Fibroblast of lung (primary cell): Measurements from ENCODE around the gene GLIPR2. TPM values are rescaled to one million over a fixed set of nuclear protein-coding genes. Genes with fewer than 3 reads are reported as not detected.

ENCODE experiments used
- DNase-seq, 2 donors: peaks; one replicate each; pipeline versions ENCODE4 v3.0.0 to v3.0.0-alpha.2; 2010; ENCODE audit warnings: low read depth in 2 of 2
- H2AFZ ChIP-seq: 2 replicates; pipeline ENCODE4 v1.5.1; 2012; ENCODE audit warnings: low read length, control low read depth, inconsistent platforms
- H3K27ac ChIP-seq: 2 replicates; pipeline ENCODE4 v1.5.1; 2011; ENCODE audit warnings: low read length, control low read depth; ENCODE audit not compliant: insufficient read depth
- H3K27me3 ChIP-seq: 2 replicates; pipeline ENCODE4 v1.5.1; 2011; ENCODE audit warnings: mild to moderate bottlenecking, low read length; ENCODE audit not compliant: control insufficient read depth, insufficient read depth
- H3K36me3 ChIP-seq: 2 replicates; pipeline ENCODE4 v1.5.1; 2011; ENCODE audit warnings: low read length; ENCODE audit not compliant: control insufficient read depth, insufficient read depth
- H3K4me1 ChIP-seq: 2 replicates; pipeline ENCODE4 v1.5.1; 2011; ENCODE audit warnings: low read length; ENCODE audit not compliant: control insufficient read depth, insufficient read depth; ENCODE audit errors: extremely low read depth
- H3K4me2 ChIP-seq: 2 replicates; pipeline ENCODE4 v1.5.1; 2011; ENCODE audit warnings: low read length, control low read depth; ENCODE audit not compliant: insufficient read depth; ENCODE audit errors: extremely low read depth
- H3K4me3 ChIP-seq, 4 experiments: fragments of 200-600 bp in 1 of 4; sonication (generic) in 1 of 4; replicated peaks in 1 of 4; 2 replicates each; pipeline ENCODE4 v1.5.1; 2011 to 2016; ENCODE audit warnings: low read length in 4 of 4, low read depth in 3 of 4, mild to moderate bottlenecking in 3 of 4, control low read depth in 2 of 4, inconsistent platforms in 1 of 4, mixed read lengths in 1 of 4; ENCODE audit not compliant: insufficient read depth in 1 of 4; ENCODE audit errors: control extremely low read depth in 1 of 4
- H3K79me2 ChIP-seq: 2 replicates; pipeline ENCODE4 v1.5.1; 2012; ENCODE audit warnings: mild to moderate bottlenecking, low read length, inconsistent platforms; ENCODE audit not compliant: control insufficient read depth, insufficient read depth
- H3K9ac ChIP-seq: 2 replicates; pipeline ENCODE4 v1.5.1; 2011; ENCODE audit warnings: mild to moderate bottlenecking, low read length, control low read depth; ENCODE audit not compliant: insufficient read depth
- H3K9me3 ChIP-seq: 2 replicates; pipeline ENCODE4 v1.5.1; 2012; ENCODE audit warnings: low read depth, low read length; ENCODE audit not compliant: control insufficient read depth, insufficient read depth
- H4K20me1 ChIP-seq: 2 replicates; pipeline ENCODE4 v1.5.1; 2011; ENCODE audit warnings: low read length; ENCODE audit not compliant: control insufficient read depth, insufficient read depth; ENCODE audit errors: extremely low read depth
- CTCF ChIP-seq, 2 donors: IDR thresholded peaks in 1 of 2; conservative IDR thresholded peaks in 1 of 2; 1 replicate in 1 of 2; 2 replicates in 1 of 2; pipeline ENCODE4 v1.5.1; 2011 to 2012; ENCODE audit warnings: low read length in 2 of 2, control low read depth in 1 of 2, inconsistent platforms in 1 of 2, low read depth in 1 of 2, mild to moderate bottlenecking in 1 of 2
- EZH2 ChIP-seq: IDR thresholded peaks from 2 replicates; pipeline ENCODE4 v1.5.1; 2012; ENCODE audit warnings: low read length, control low read depth, mild to moderate bottlenecking; ENCODE audit errors: missing control alignments
- polyA plus RNA-seq, 2 donors: library from polyadenylated mRNA; depleted of rRNA in 1 of 2; stranded (reverse) in 1 of 2; unstranded in 1 of 2; fragments of >200 nt; gene quantifications; 2 replicates each; pipeline ENCODE4 v1.2.1, GENCODE V29; 2011 to 2012; ENCODE audit warnings: missing spikeins in 1 of 2
- total RNA-seq: library from RNA; depleted of rRNA; stranded (reverse); fragments of >200 nt; gene quantifications from 2 replicates; pipeline ENCODE4 v1.2.1, GENCODE V29; 2014

The GLIPR2 gene
- total and polyA plus RNA-seq, 2 donors (not counting 1 experiment from before 2014, with no cell fraction given): 40.0 to 108 TPM

DNA sequence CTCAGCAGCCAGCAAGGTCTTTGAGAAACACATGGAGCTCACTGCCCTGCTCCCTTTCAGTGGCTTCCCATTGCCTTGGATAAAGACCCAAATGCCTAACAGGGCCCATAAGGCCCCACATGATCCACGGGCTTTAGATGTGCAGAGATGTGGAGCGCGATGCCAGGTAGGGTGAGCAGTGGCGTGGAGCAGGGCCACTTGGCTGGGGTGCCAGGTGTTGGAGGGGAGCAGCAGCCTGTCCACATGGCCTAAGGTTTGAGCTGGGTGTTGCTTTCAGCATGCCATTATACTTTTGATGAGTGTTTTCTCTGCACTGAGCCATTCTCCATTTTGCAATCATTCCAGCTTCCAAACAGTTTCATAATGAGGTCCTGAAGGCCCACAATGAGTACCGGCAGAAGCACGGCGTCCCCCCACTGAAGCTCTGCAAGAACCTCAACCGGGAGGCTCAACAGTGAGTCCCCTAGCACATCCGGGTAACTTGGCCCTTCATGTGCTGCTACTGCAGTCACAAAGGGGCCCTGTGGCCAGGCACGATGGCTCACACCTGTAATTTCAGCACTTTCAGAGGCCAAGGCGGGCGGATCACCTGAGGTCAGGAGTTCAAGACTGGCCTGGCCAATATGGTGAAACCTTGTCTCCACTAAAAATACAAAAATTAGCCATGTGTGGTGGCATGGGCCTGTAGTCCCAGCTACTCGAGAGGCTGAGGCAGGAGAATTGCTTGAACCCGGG, 11.1 kb downstream of the GLIPR2 start:
- Histone ChIP-seq H3K4me2 (no peak overlapping the region), H4K20me1 (no peaks in the 10 kb centered on the region)

GRCh38 chr9:36148311-36149051, 11.9 kb downstream of the GLIPR2 start:
- Histone ChIP-seq H3K9me3 (no peaks in the 10 kb centered on the region), H2AFZ (no peak overlapping the region), H3K4me1 (peaks cover 13% of the 10 kb centered on the region), H3K4me3 (peak overlapping the region in 1 of 4 experiments; percentile 3), H3K4me2 (peak overlapping the region; percentile 48), H4K20me1 (no peaks in the 10 kb centered on the region), H3K36me3 (peaks cover 3% of the 10 kb centered on the region), H3K27ac (peak overlapping the region; percentile 64), H3K27me3 (no peaks in the 10 kb centered on the region), H3K9ac (no peak overlapping the region), H3K79me2 (no peaks in the 10 kb centered on the region)
- TF ChIP-seq EZH2 (no peak), CTCF (conservative IDR thresholded peaks at IDR 0.05 in 1 of 2, IDR thresholded peaks at IDR 0.05 in 1 of 2; ENCODE audit: low read depth in 1 of 2, low read length in 2 of 2) (no peak)
- peak; percentile 97 to 99 for DNase-seq

More for the DNA sequence above, 11.1 kb downstream of the GLIPR2 start:
- Histone ChIP-seq H3K36me3 (peaks cover 3% of the 10 kb centered on the region), H3K4me1 (peaks cover 19% of the 10 kb centered on the region), H3K27me3 (no peaks in the 10 kb centered on the region), H2AFZ (no peak overlapping the region), H3K79me2 (no peaks in the 10 kb centered on the region), H3K9ac (no peak overlapping the region), H3K4me3 (no peak overlapping the region), H3K27ac (no peak overlapping the region), H3K9me3 (no peaks in the 10 kb centered on the region)
- TF ChIP-seq EZH2 (no peak), CTCF (conservative IDR thresholded peaks at IDR 0.05 in 1 of 2, IDR thresholded peaks at IDR 0.05 in 1 of 2; ENCODE audit: low read depth in 1 of 2, low read length in 2 of 2) (no peak)
- DNase-seq: no peak

GRCh38 chr9:36149197-36149596, 12.7 kb downstream of the GLIPR2 start:
- Histone ChIP-seq H3K27ac (peak overlapping the region; percentile 64), H3K9ac (no peak overlapping the region), H3K79me2 (no peaks in the 10 kb centered on the region), H3K9me3 (no peaks in the 10 kb centered on the region), H3K4me2 (peak overlapping the region; percentile 75), H3K4me3 (peak overlapping the region in 3 of 4 experiments; percentile 2 to 4 (median 3)), H3K36me3 (peaks cover 3% of the 10 kb centered on the region), H2AFZ (no peak overlapping the region), H3K27me3 (no peaks in the 10 kb centered on the region), H3K4me1 (peaks cover 13% of the 10 kb centered on the region), H4K20me1 (no peaks in the 10 kb centered on the region)
- peak; percentile 68 to 89 for DNase-seq
- no peak for TF ChIP-seq EZH2
- TF ChIP-seq CTCF (conservative IDR thresholded peaks at IDR 0.05 in 1 of 2, IDR thresholded peaks at IDR 0.05 in 1 of 2; ENCODE audit: low read depth in 1 of 2, low read length in 2 of 2): no peak
